RWPE1 (cell line): ENCODE measurements around the gene RC3H1.
"Not testable (repeated sequence)": the region's sequence is repeated elsewhere in the genome, so short reads cannot be mapped to it uniquely, and the experiment has no call there.

Source experiments
- CTCF ChIA-PET: fragments of 350-600 bp; sonication (Branson Sonifier 250); formaldehyde crosslinking; extraction: SDS; loops from one replicate; lab custom pipeline; 2021; lab: Yijun Ruan, JAX
- POLR2A ChIA-PET: fragments of 400-600 bp; formaldehyde crosslinking; extraction: SDS; loops from one replicate; lab custom pipeline; 2020; ENCODE audit warnings: antibody characterized with exemption; ENCODE audit not compliant: low non-redundant PET; lab: Yijun Ruan, JAX
- DNase-seq: peaks from one replicate; pipeline ENCODE4 v3.0.0; 2012; ENCODE audit warnings: low spot score
- H3K27ac ChIP-seq: fragments of 450-650 bp; 2 replicates; pipeline ENCODE4 v1.5.1; 2017
- CTCF ChIP-seq: fragments of 450-650 bp; conservative IDR thresholded peaks from 2 replicates; pipeline ENCODE4 v1.5.1; 2017; ENCODE audit warnings: low read depth, mild to moderate bottlenecking

The RC3H1 gene

GRCh38 chr1:173986951-173987350 lies 35.2 kb downstream of the RC3H1 start:
- POLR2A ChIA-PET, result interaction anchor here (0.7 kb wide), 1 partner anchor 14 kb away, joined by 3 read pairs; no protein-coding TSS in a partner anchor
- CTCF ChIA-PET, result no interaction called here
- no peak for TF ChIP-seq CTCF
- DNase-seq, result no peak
- H3K27ac ChIP-seq, result no peak overlapping the region

- ChIA-PET POLR2A (no interaction called here), CTCF (no interaction called here)
- no peak overlapping the region for H3K27ac ChIP-seq
- no peak for TF ChIP-seq CTCF
- DNase-seq, result no peak
These were observed 51.9 kb downstream of the RC3H1 start for GRCh38 chr1:173970252-173970651.

GRCh38 chr1:173965896-173966295 lies 56.3 kb downstream of the RC3H1 start:
- CTCF ChIA-PET, H3K27ac ChIP-seq, DNase-seq, POLR2A ChIA-PET: not testable (repeated sequence)

- no peak for DNase-seq
- H3K27ac ChIP-seq, result no peak overlapping the region
- ChIA-PET CTCF (no interaction called here), POLR2A (no interaction called here)
- no peak for TF ChIP-seq CTCF
These were observed 58.7 kb downstream of the RC3H1 start for GRCh38 chr1:173963477-173963876.

- no peak overlapping the region for H3K27ac ChIP-seq
- POLR2A ChIA-PET, result no interaction called here
- CTCF ChIA-PET, result interaction anchor here (0.6 kb wide), 2 partner anchors 52 to 177 kb away, joined by 3 read pairs; no protein-coding TSS in a partner anchor
- TF ChIP-seq CTCF, result no peak
- DNase-seq, result no peak
These were observed 61.5 kb downstream of the RC3H1 start for GRCh38 chr1:173960625-173961024.

- CTCF ChIA-PET, result interaction anchor here (0.6 kb wide), 1 partner anchor 1844 kb away, joined by 4 read pairs; no protein-coding TSS in a partner anchor
- no peak for TF ChIP-seq CTCF
- POLR2A ChIA-PET, result no interaction called here
- no peak overlapping the region for H3K27ac ChIP-seq
- DNase-seq, result no peak
These were observed 68.0 kb downstream of the RC3H1 start for GRCh38 chr1:173954179-173954578.

- no peak for DNase-seq
- H3K27ac ChIP-seq, result no peak overlapping the region
- ChIA-PET CTCF (no interaction called here), POLR2A (no interaction called here)
- no peak for TF ChIP-seq CTCF
These were observed 73.6 kb downstream of the RC3H1 start for GRCh38 chr1:173948594-173948993.
